ENCODE measurements around the gene PLBD1. TPM values are rescaled to one million over a fixed set of nuclear protein-coding genes. Genes with fewer than 3 reads are reported as not detected.

Gene PLBD1
- total and polyA plus RNA-seq, 2 experiments from 2014 or later: 9.0 to 10.0 TPM

DNA sequence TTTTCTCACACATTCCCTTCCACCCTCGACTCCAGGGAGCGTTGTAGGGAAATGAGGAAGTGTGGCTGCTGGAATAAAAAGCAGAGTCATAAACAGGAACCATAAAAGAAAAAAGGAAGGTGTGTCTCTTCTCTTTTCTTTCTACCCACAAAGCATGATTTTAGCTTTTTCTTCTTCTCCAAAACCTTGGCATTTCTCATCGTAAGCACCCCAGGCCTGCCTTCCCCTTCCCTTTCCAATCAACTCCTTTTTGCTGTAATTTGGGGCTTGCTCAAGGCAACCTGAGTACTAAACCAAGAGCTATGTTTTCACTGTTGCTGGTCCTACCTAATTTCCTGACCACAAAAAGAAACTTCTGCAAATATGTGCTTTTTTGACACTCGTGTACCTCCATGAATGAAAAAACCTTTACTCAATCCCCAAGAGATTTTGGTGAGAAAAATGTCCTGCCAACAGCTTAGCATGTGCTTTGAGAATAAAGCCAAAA is 9.2 kb downstream of the PLBD1 start:
- no peaks in the 10 kb centered on the region for H3K9me3 ChIP-seq (ENCODE audit: low read depth)
- no peak overlapping the region for H3K4me3 ChIP-seq
- peaks cover 14% of the 10 kb centered on the region for H3K4me1 ChIP-seq (ENCODE audit: low read depth)
- no peak overlapping the region for H3K27ac ChIP-seq
- DNase-seq (ENCODE audit: low read depth in 1 of 2, low spot score in 1 of 2): no peak
- no peaks in the 10 kb centered on the region for H3K36me3 ChIP-seq
- TF ChIP-seq, protein P1, sequence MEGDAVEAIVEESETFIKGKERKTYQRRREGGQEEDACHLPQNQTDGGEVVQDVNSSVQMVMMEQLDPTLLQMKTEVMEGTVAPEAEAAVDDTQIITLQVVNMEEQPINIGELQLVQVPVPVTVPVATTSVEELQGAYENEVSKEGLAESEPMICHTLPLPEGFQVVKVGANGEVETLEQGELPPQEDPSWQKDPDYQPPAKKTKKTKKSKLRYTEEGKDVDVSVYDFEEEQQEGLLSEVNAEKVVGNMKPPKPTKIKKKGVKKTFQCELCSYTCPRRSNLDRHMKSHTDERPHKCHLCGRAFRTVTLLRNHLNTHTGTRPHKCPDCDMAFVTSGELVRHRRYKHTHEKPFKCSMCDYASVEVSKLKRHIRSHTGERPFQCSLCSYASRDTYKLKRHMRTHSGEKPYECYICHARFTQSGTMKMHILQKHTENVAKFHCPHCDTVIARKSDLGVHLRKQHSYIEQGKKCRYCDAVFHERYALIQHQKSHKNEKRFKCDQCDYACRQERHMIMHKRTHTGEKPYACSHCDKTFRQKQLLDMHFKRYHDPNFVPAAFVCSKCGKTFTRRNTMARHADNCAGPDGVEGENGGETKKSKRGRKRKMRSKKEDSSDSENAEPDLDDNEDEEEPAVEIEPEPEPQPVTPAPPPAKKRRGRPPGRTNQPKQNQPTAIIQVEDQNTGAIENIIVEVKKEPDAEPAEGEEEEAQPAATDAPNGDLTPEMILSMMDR (IDR thresholded peaks at IDR 0.05; ENCODE audit: low read depth, low read length): no peak
- H3K27me3 ChIP-seq: no peaks in the 10 kb centered on the region

DNA sequence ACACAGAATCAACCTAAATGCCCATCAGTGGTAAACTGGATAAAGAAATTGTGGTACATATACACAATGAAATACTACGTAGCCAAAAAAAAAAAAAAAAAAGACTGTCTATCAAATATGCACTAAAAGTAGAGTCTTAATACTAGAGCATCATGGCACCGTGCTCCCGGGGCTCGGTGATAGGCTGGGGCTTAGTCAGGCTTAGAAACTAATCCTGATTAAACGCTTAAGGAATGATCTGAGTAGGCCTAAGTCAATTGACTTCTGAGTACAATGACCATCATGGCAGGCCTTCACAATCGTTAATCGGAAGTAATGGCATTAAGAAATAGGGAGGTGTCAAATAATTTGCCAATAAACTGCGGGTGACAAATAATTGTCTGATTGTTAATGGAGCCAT is 9.7 kb downstream of the PLBD1 start:
- Histone ChIP-seq H3K27me3 (no peaks in the 10 kb centered on the region), H3K9me3 (ENCODE audit: low read depth) (no peaks in the 10 kb centered on the region), H3K36me3 (no peaks in the 10 kb centered on the region), H3K27ac (no peak overlapping the region), H3K4me1 (ENCODE audit: low read depth) (peaks cover 14% of the 10 kb centered on the region), H3K4me3 (no peak overlapping the region)
- TF ChIP-seq, protein P1 (IDR thresholded peaks at IDR 0.05; ENCODE audit: low read depth, low read length): no peak
- no peak for DNase-seq (ENCODE audit: low read depth in 1 of 2, low spot score in 1 of 2)

DNA sequence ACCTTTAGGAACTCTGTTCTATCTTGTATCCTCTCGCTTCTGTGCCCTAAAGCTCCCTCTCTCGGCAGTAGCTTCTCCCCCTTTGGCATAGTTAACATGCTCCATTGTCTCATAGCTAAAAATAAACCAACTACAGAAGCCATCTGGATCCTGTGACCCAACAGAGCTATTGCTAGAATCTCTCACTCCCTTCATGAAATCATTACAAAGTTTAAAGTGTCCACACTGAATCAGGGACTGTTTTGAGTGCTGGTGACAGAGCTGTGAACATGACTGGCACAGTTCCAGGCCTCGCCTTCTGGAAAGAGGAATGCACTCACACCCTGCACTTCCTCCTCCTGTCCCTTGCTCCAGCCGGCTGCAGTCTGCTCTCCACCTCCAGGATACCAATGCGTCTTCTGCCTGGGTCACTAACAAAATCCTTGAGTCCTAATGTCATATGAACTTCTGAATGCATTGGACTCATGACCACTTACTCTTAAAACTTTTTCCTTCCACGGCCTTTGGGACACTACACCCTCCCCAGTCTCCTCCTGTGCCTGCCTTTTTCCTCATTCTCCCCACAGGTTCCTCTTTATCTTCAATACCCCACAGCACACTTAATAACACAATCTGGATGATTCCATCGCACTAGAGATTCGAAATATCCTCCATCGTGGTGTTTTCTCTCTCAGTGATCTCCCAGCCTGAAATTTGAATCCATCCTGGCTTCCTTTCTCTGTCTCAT is 13.2 kb downstream of the PLBD1 start:
- peaks cover 22% of the 10 kb centered on the region for H3K4me1 ChIP-seq (ENCODE audit: low read depth)
- H3K27me3 ChIP-seq: no peaks in the 10 kb centered on the region
- peak; percentile 45 to 92 for DNase-seq (ENCODE audit: low read depth in 1 of 2, low spot score in 1 of 2)
- no peaks in the 10 kb centered on the region for H3K36me3 ChIP-seq
- no peak overlapping the region for H3K4me3 ChIP-seq
- no peaks in the 10 kb centered on the region for H3K9me3 ChIP-seq (ENCODE audit: low read depth)
- peak overlapping the region; percentile 89 for H3K27ac ChIP-seq
- TF ChIP-seq, protein P1 (IDR thresholded peaks at IDR 0.05; ENCODE audit: low read depth, low read length): peak; percentile 12

DNA sequence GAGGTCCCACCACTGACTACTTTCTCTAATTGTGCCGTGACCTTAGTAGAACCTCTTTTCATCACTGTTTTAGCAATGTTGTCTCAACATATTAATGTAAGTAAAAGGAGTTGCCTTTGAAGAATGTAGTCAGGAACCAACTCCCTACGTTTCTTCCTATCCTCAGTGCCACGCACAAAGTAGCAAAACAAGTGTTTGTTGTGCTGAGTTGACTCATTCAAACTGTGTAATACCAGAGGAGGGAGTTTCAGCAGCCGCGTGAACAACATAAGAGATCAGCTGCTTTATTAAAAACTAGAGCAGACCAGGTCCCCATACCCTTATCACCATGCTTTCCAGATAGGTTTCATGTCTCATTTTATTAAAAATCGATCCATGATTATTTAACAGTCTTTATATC is 19.1 kb downstream of the PLBD1 start:
- TF ChIP-seq, protein P1 (IDR thresholded peaks at IDR 0.05; ENCODE audit: low read depth, low read length): no peak
- H3K9me3 ChIP-seq (ENCODE audit: low read depth): no peaks in the 10 kb centered on the region
- no peak for DNase-seq (ENCODE audit: low read depth in 1 of 2, low spot score in 1 of 2)
- peaks cover 9% of the 10 kb centered on the region for H3K4me1 ChIP-seq (ENCODE audit: low read depth)
- H3K27ac ChIP-seq: no peak overlapping the region
- H3K36me3 ChIP-seq: no peaks in the 10 kb centered on the region
- no peaks in the 10 kb centered on the region for H3K27me3 ChIP-seq
- H3K4me3 ChIP-seq: no peak overlapping the region

DNA sequence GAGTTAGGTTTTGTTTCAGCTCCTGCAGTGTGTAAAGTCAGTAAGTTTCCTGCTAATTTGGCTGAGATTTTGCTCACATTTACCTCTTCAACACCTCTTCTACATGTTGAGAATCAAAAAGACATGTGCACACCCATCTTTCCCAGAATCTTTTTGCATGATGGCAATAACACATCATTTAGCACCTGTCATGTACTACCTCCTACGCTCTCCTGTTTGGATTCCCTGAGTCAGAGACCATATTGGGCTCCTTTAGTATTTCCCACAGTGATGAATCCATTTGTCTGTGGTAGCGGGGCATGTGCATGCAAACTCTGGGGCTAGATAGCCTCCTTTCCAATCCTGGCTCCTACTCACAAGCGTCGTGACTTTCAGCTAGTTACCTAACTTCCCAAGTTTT is 20.1 kb downstream of the PLBD1 start:
- Histone ChIP-seq H3K4me1 (ENCODE audit: low read depth) (peaks cover 9% of the 10 kb centered on the region), H3K27ac (no peak overlapping the region), H3K36me3 (no peaks in the 10 kb centered on the region), H3K4me3 (no peak overlapping the region), H3K9me3 (ENCODE audit: low read depth) (no peaks in the 10 kb centered on the region), H3K27me3 (no peaks in the 10 kb centered on the region)
- TF ChIP-seq, protein P1 (IDR thresholded peaks at IDR 0.05; ENCODE audit: low read depth, low read length): no peak
- DNase-seq (ENCODE audit: low read depth in 1 of 2, low spot score in 1 of 2): no peak
